Prostate gland (tissue), 2 donors: Measurements from ENCODE around the gene ACE2. TPM values are rescaled to one million over a fixed set of nuclear protein-coding genes. Genes with fewer than 3 reads are reported as not detected.

ENCODE experiments used
- DNase-seq: peaks from one replicate; pipeline ENCODE4 v3.0.0-alpha.2; 2019; ENCODE audit warnings: low spot score
- H3K27ac ChIP-seq, 2 donors: fragments of 200-600 bp; sonication (generic); 2 replicates each; pipeline ENCODE4 v1.5.1; 2017 to 2019
- H3K27me3 ChIP-seq: fragments of 200-600 bp; sonication (generic); replicated peaks from 2 replicates; pipeline ENCODE4 v1.5.1; 2019; ENCODE audit not compliant: insufficient read depth
- H3K36me3 ChIP-seq, 2 donors: fragments of 200-600 bp; sonication (generic); 1 replicate in 1 of 2; 2 replicates in 1 of 2; pipeline versions ENCODE4 v1.5.1 to v1.8.1; 2017 to 2019
- H3K4me1 ChIP-seq: fragments of 200-600 bp; sonication (generic); replicated peaks from 2 replicates; pipeline ENCODE4 v1.5.1; 2019
- H3K4me3 ChIP-seq, 2 donors: fragments of 200-600 bp; sonication (generic); 2 replicates each; pipeline ENCODE4 v1.5.1; 2017 to 2019
- H3K9me3 ChIP-seq: fragments of 200-600 bp; sonication (generic); 2 replicates; pipeline ENCODE4 v1.5.1; 2017
- POLR2A ChIP-seq: fragments of 450-650 bp; IDR thresholded peaks from one replicate; pipeline ENCODE4 v1.6.1; 2016; ENCODE audit warnings: antibody characterized with exemption, mild to moderate bottlenecking
- POLR2AphosphoS5 ChIP-seq: sonication (generic); formaldehyde crosslinking; IDR thresholded peaks from one replicate; pipeline ENCODE4 v1.6.1; 2017; ENCODE audit warnings: antibody characterized with exemption
- WGBS: methylation state at CpG from one replicate; pipeline ENCODE4 v1.1.5; 2018; 5-methylcytosine and 5-hydroxymethylcytosine counted together
- intact Hi-C: fragments of 100-400 bp; cut with DNase I; formaldehyde crosslinking; loops from one replicate; pipeline ENCODE4 v1.14.2; 2022
- total RNA-seq, 2 donors: library from RNA; depleted of rRNA; stranded (reverse); fragments of >200 nt; gene quantifications; one replicate each; pipeline ENCODE4 v1.1.0, GENCODE V29; 2016
- TF ChIP-seq, protein P1 (sequence below), 4 experiments: fragments of 200-600 bp in 2 of 4; fragments of 450-650 bp in 2 of 4; sonication (generic) in 2 of 4; IDR thresholded peaks; 1 replicate in 3 of 4; 2 replicates in 1 of 4; pipeline ENCODE4 v1.5.1; 2016 to 2019; ENCODE audit warnings: antibody characterized with exemption in 4 of 4, mild to moderate bottlenecking in 2 of 4, moderate library complexity in 2 of 4

The ACE2 gene
- total RNA-seq, 2 donors from 2014 or later: 0.14 to 74.6 TPM

DNA sequence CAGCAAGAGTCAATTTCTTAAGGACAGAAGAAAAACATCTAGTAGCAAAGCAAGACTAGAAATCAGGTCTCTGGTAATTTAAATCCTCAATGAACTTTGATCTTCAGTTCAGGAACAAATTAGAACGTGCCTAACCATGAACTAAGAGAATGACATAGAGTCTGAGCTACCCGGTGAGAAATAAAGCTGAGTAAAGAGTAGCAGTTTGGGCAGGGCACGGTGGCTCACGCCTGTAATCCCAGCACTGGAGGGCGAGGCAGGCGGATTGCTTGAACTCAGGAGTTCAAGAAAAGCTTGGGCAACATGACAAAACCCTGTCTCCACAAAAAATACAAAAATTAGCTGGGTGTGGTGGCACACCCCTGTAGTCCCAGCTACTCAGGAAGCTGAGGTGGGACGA lies 37.7 kb downstream of the ACE2 start:
- Histone ChIP-seq H3K27ac (no peak overlapping the region), H3K36me3 (no peaks in the 10 kb centered on the region), H3K9me3 (no peaks in the 10 kb centered on the region), H3K27me3 (no peaks in the 10 kb centered on the region), H3K4me1 (no peaks in the 10 kb centered on the region), H3K4me3 (no peak overlapping the region)
- 79% methylated on average over 7 of the region's 7 CpGs for WGBS
- DNase-seq: no peak
- intact Hi-C loops: loop anchor here (10.0 kb wide), 2 partner anchors 88 to 218 kb away; no protein-coding TSS in a partner anchor
- TF ChIP-seq, protein P1, sequence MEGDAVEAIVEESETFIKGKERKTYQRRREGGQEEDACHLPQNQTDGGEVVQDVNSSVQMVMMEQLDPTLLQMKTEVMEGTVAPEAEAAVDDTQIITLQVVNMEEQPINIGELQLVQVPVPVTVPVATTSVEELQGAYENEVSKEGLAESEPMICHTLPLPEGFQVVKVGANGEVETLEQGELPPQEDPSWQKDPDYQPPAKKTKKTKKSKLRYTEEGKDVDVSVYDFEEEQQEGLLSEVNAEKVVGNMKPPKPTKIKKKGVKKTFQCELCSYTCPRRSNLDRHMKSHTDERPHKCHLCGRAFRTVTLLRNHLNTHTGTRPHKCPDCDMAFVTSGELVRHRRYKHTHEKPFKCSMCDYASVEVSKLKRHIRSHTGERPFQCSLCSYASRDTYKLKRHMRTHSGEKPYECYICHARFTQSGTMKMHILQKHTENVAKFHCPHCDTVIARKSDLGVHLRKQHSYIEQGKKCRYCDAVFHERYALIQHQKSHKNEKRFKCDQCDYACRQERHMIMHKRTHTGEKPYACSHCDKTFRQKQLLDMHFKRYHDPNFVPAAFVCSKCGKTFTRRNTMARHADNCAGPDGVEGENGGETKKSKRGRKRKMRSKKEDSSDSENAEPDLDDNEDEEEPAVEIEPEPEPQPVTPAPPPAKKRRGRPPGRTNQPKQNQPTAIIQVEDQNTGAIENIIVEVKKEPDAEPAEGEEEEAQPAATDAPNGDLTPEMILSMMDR (IDR thresholded peaks at IDR 0.05): no peak
- no peak for TF ChIP-seq POLR2A
- no peak for TF ChIP-seq POLR2AphosphoS5

DNA sequence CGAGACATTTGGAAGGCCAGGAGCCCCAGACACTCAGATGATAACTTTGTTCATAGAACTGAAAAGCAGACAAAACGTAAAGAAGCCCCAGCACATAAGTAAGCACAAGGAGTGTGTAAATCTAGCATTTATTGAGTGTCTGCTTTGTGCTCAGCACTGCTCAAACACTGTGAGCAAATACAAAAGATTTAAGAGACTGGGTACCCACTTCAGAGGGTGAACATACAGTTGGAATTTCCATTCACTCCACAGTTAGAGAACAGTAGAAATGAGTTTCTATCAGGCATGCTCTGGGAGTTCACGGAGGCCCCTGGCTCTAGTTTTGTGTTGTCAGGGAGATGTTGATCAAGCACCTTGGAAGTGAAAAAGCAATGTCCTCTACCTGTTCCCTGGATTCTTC lies 39.8 kb downstream of the ACE2 start:
- TF ChIP-seq, protein P1 (IDR thresholded peaks at IDR 0.05): no peak
- TF ChIP-seq POLR2A (no peak), POLR2AphosphoS5 (no peak)
- DNase-seq: no peak
- 67% methylated on average over 3 of the region's 3 CpGs for WGBS
- intact Hi-C loops: loop anchor here (10.0 kb wide), 2 partner anchors 86 to 216 kb away; no protein-coding TSS in a partner anchor
- Histone ChIP-seq H3K9me3 (no peaks in the 10 kb centered on the region), H3K27me3 (no peaks in the 10 kb centered on the region), H3K4me1 (no peaks in the 10 kb centered on the region), H3K4me3 (no peak overlapping the region), H3K27ac (no peak overlapping the region), H3K36me3 (no peaks in the 10 kb centered on the region)

DNA sequence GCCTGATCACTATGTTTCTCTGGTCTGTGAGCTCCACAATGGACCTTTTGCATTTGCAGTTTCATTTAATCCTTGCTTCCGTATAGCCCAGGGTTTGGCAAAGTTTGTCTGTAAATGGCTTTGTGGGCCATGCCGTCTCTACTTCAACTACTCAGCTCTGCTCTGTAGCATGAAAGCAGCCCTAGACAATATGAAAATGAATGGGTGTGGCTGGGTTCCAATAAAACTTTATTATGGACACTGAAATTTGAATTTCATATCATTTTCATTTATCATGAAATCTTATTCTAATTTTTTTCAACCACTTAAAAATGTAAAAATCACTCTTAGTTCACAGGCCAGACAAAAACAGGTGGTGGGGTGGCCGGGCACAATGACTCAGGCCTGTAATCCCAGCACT lies 41.5 kb downstream of the ACE2 start:
- H3K27me3 ChIP-seq: no peaks in the 10 kb centered on the region
- no peaks in the 10 kb centered on the region for H3K4me1 ChIP-seq
- H3K36me3 ChIP-seq: no peaks in the 10 kb centered on the region
- WGBS: 91% methylated on average over 3 of the region's 3 CpGs
- intact Hi-C loops: no loop called here
- H3K9me3 ChIP-seq: no peaks in the 10 kb centered on the region
- H3K4me3 ChIP-seq: no peak overlapping the region
- TF ChIP-seq POLR2A (no peak), POLR2AphosphoS5 (no peak)
- TF ChIP-seq, protein P1 (IDR thresholded peaks at IDR 0.05): no peak
- H3K27ac ChIP-seq: no peak overlapping the region
- DNase-seq: no peak

DNA sequence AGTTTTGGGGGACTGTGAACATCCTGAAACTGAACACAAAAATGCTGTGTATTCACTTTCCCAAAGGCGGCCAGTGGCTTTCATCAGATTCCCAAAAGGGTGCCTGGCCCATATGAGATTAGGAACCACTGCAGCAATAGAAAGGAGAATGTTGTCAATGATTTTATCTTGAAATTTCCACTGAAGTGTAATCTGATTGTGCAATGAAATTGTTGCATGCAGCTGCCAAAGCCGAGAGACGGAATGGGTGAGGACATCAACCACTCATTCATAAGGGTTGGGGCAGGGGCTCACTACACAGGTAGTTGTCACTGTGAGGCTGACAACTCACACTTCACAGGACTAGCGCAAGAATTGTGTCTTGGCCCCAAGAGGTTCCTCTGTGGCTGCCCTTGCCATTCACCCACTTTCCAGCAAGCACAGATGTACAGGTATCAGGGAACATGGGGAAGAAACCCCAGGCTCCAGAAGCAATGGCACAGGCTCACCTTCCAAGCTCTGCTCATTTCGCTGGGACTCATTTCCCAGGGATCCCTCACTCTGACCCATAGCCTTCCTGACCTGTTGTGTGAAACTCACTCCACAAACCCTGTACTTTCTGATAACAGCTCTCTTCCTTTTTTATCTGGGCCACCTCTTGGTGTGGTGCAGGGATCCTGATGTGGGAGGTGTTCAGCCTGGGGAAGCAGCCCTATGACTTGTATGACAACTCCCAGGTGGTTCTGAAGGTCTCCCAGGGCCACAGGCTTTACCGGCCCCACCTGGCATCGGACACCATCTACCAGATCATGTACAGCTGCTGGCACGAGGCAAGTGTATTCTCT lies 51.4 kb downstream of the ACE2 start:
- H3K4me3 ChIP-seq: no peak overlapping the region
- no peaks in the 10 kb centered on the region for H3K36me3 ChIP-seq
- TF ChIP-seq POLR2A (no peak), POLR2AphosphoS5 (no peak)
- TF ChIP-seq, protein P1 (IDR thresholded peaks at IDR 0.05): no peak
- H3K27ac ChIP-seq: no peak overlapping the region
- no peak for DNase-seq
- 88% methylated on average over 4 of the region's 8 CpGs for WGBS
- no peaks in the 10 kb centered on the region for H3K9me3 ChIP-seq
- intact Hi-C loops: no loop called here
- H3K4me1 ChIP-seq: no peaks in the 10 kb centered on the region
- no peaks in the 10 kb centered on the region for H3K27me3 ChIP-seq

DNA sequence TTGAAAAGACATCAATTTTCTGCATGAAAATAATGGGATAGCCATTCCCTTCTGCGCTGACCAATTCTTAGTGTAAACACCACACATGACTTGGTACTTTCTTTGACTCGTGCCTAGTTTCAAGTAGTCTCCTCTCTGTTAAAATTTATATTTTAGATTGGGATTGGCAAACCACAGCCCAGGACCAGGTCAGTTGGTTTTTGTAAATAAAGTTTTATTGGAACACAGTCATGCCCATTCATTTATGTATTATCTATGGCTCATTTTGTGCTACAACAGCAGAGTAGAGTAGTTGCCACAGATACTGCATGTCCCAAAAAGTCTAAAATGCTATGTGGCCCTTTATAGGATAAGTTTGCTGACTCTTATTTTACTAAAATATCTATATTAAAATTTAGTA lies 53.4 kb downstream of the ACE2 start:
- no peaks in the 10 kb centered on the region for H3K4me1 ChIP-seq
- H3K27ac ChIP-seq: no peak overlapping the region
- H3K36me3 ChIP-seq: no peaks in the 10 kb centered on the region
- intact Hi-C loops: no loop called here
- 94% methylated on average over 2 of the region's 2 CpGs for WGBS
- DNase-seq: no peak
- H3K4me3 ChIP-seq: no peak overlapping the region
- TF ChIP-seq, protein P1 (IDR thresholded peaks at IDR 0.05): no peak
- no peak for TF ChIP-seq POLR2AphosphoS5
- no peak for TF ChIP-seq POLR2A
- H3K9me3 ChIP-seq: no peaks in the 10 kb centered on the region
- H3K27me3 ChIP-seq: no peaks in the 10 kb centered on the region
